22Rv1 (cell line): ENCODE data around the gene MED6.

Experiments
- CTCF ChIP-seq: fragments of 450-650 bp; IDR thresholded peaks from 2 replicates; pipeline ENCODE4 v1.5.1; 2017; ENCODE audit warnings: mild to moderate bottlenecking
- ZFX ChIP-seq: fragments of 450-650 bp; IDR thresholded peaks from 2 replicates; pipeline ENCODE4 v1.6.1; 2017; ENCODE audit warnings: antibody characterized with exemption, borderline replicate concordance

DNA sequence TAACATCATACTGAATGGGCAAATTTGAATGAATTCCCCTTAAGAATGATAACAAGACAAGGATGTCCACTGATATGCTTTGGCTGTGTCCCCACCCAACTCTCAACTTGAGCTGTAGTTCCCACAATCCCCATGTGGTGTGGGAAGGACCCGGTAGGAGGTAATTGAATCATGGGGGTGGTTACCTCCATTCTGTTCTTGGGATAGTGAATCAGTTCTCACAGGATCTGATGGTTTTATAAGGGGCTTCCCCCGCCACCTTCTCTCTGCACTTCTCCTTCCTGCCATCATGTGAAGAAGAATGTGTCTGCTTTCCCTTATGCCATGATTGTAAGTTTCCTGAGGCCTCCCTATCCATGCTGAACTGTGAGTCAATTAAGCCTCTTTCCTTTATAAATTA is 29.3 kb downstream of the MED6 start:
- TF ChIP-seq CTCF, result no peak
- TF ChIP-seq ZFX, result no peak
